GM21447 (cell line): Measurements from ENCODE around the gene NTRK2.

ENCODE experiments used
- ATAC-seq: cut with Tn5 transposase; IDR thresholded peaks from one replicate; pipeline ENCODE4 v1.9.1; 2021; ENCODE audit not compliant: unreplicated experiment

The NTRK2 gene

DNA sequence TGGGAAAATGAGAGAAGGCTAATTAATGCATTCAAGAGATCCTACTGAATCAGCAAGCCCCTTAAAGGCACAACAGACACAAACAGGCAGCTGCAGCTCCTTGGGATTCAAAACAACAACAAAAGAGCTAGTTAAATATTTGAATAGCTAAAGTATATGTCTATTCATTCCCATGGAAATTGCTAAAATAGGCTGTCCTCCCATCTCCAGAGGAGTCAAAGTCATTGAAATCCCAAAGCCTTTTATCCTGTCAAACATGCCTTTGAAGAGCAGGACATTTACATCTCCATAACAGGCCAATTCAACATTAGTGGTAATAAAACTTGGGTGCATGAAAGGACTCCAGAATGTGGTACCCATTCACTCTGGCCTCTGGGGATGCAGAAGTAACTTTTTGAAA, 177.4 kb downstream of the NTRK2 start:
- ATAC-seq = no peak

DNA sequence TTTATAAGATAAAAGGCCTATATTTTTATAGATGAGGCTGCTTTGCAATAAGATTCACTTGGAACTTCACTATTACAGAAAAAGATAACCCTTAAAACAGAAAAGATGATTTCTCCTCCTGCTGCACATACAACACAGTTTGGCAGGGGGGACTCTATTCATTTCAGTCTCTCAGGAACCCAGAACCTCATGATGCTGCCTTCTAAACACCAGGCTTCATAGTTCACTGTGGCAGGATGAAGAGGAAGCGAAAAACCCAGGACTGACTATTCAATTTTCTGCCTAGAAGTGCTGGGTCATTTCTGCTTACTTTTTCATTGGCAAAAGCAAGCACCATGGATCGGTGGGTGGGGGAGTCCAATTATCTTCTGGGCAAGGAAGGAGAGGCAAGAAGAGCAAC, 179.5 kb downstream of the NTRK2 start:
- ATAC-seq = no peak

- ATAC-seq = no peak
These were observed 181.4 kb downstream of the NTRK2 start for GRCh38 chr9:84850830-84851392.

DNA sequence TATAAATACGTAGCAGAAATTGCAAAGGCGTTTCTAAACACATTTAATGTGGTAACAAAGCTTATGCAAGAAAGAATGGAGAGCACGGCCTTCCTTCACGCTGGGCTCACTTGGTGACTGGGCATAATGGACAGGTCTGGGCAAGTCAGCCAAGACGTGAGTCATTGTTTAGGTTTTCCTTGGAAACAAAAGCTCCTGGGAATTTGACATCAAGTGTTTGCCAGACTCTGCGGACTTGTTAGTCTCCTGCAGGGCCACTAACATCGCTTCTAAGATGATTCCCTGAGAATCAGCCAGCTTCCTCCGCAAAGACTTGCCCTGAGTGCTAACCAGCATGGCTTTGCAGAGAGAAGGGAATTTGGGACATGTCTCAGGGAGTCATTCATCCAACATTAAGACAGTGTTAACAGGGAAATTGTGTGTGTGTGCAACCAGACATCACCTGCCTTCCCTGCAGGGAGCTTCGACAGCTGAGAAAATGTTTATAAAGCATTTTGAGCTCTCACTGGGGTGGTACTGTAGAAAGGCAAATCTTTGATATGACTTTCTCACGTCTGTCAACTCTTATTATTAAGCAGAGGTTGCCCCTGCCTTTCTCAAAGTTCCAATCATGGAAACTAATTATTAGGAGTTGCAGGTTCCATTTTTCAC, 182.5 kb downstream of the NTRK2 start:
- no peak for ATAC-seq

GRCh38 chr9:84852617-84853301, 183.2 kb downstream of the NTRK2 start:
- no peak for ATAC-seq

GRCh38 chr9:84856181-84856632, 186.7 kb downstream of the NTRK2 start:
- ATAC-seq = no peak

DNA sequence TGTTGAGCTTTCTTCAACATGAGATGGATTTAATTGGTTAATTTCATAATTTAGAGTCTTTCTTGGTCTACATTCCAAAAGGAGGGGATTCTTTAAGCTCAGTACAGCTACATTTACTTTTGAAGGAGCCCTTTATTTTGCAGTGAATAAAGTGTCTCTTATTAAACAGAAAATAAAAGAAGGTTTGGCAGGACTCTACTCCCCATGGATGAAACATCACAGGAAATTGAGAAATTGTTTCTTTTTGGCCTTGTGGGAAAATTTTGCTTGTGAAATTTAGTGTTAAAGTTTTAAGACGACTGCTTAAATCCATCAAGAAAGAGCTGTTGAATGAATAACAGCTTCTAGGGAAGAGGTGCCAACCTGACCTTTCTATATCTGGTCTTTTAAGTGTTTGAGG, 187.7 kb downstream of the NTRK2 start:
- no peak for ATAC-seq

GRCh38 chr9:84858364-84858763, 188.8 kb downstream of the NTRK2 start:
- no peak for ATAC-seq

DNA sequence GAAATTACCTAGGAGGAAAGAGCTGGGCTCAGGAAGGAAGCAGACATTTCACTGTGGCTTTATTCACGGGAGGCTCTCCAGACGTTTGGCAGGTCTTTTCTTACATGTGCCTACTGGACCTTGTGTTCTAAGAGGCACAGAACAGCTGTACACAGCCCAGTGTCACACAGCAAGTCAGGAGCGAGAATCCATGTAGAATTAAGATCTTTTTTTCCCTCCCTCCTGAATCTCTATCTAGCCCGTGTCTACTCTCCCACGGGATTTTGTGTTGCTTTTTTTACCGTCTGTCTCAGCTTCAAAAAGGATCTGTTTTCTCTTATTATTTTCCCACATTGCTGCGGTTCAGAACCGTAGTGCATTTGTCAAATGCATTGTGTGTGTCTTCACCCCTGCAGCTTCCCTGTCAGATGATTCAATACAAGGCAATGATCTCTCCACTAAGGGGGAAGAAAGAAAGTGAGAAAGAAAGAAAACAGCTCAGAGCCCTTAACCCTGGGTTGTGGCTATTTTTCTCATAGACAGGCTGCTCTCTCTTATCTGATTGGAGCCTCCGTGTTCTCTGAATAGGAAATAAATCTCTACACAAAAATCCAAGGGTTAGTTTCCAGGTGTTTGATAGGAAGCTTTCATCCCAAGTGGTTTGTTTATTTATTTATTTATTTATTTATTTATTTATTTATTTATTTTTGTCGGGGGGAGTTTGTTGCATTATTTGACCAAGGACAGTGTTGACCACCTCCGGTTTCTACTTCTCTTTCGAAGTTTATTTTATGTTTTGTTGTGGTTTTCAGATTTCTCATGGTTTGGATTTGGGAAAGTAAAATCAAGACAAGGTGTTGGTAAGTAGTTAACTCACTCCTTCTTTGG, 191.0 kb downstream of the NTRK2 start:
- no peak for ATAC-seq

- ATAC-seq = no peak
These were observed 191.9 kb downstream of the NTRK2 start for GRCh38 chr9:84861455-84861854.

DNA sequence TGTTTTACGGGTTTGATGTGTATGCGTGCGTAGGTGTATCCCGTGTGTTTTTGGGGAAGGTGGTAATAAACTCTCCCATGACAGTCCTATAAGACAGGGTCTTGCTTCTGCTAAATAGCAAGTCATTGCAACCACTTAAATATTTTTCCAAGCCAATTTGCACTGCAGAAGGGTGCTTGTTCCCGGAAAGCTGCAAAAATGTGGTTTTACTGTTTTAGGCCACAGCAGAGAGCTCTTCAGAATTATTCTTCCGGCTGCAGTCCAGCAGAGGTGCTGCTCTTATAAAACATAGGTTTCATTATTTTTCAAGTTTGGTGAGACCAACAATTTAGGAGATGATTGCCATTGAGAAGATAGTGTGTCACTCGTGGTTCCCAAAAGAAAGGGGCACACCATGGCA, 192.8 kb downstream of the NTRK2 start:
- ATAC-seq = no peak

GRCh38 chr9:84862810-84863287, 193.3 kb downstream of the NTRK2 start:
- no peak for ATAC-seq

GRCh38 chr9:84863372-84863771, 193.8 kb downstream of the NTRK2 start:
- no peak for ATAC-seq

DNA sequence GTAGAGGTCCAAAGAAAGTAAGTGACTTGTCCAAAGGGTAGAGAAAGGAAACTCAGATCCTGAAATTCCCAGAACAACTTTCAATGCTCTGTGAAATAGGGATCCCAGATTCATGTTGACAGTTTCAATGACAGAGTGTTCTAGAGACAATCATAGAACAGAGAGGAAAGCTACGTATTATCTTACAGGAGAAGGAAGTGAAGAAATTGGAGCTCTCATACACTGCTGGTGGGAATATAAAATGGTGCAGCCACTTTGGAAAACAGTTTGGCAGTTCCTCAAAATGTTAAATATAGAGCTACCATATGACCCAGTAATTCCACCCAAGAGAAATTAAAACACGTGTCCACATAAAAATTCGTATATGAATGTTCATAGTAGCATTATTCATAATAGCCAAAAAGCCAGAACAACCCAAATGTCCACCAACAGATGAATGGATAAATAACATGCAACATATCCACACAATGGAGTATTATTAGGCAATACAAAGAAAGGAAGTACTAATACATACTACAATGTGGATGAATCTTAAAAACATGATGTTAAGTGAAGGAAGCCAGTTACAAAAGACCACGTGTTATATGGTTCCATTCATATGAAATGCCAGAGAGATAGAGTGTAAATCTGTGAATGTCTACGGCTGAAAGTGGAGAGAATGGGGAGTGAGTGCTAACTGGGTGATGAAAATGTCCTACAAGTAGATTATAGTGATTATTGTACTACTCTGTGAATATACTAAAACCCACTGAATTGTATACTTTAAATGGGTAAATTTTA, 197.1 kb downstream of the NTRK2 start:
- ATAC-seq = no peak

DNA sequence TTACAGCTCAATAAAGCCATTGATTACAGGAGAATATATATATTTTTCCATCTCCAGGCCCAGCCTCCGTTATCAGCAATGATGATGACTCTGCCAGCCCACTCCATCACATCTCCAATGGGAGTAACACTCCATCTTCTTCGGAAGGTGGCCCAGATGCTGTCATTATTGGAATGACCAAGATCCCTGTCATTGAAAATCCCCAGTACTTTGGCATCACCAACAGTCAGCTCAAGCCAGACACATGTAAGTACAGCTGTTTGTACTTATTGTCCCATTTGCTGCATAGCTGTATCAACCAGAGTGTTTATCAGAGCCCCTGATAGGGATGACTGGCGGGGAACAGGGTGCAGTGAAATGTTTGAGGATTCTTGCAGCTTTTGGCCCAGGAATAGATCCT, 197.7 kb downstream of the NTRK2 start:
- no peak for ATAC-seq

GRCh38 chr9:84869091-84869490, 199.6 kb downstream of the NTRK2 start:
- ATAC-seq = no peak

DNA sequence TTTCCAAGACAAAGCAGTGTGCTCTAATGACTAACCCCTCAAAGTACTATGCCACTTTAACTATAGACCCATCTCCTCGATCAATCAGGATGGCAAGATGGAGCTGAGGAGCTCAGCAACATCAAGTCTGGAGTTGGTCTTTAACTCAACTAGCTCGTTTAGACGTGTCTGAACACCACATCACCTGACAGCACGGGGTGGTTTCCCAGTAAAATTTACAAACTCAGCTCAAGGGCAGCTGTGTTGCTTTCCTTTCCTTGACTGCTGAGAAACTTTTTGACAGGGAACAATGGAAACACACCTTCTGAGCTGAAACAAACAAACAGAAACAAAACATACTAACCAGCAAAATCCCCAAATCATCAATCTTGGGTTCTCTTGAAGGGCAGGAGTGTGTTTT, 202.5 kb downstream of the NTRK2 start:
- no peak for ATAC-seq

- ATAC-seq = no peak
These were observed 204.5 kb downstream of the NTRK2 start for GRCh38 chr9:84874022-84874421.

GRCh38 chr9:84874596-84874995, 205.1 kb downstream of the NTRK2 start:
- ATAC-seq = no peak

- no peak for ATAC-seq
These were observed 205.7 kb downstream of the NTRK2 start for GRCh38 chr9:84875193-84875592.

- ATAC-seq = no peak
These were observed 210.1 kb downstream of the NTRK2 start for GRCh38 chr9:84879631-84880030.
